ENCODE measurements around the gene ART1.
"Not testable (repeated sequence)": the region's sequence is repeated elsewhere in the genome, so short reads cannot be mapped to it uniquely, and the experiment has no call there.

ART1 gene

GRCh38 chr11:3655547-3655946 is 10.6 kb downstream of the ART1 start:
- Histone ChIP-seq H3K36me3 (ENCODE audit: control insufficient read depth, insufficient read depth, low read length) (no peaks in the 10 kb centered on the region), H3K27me3 (replicated peaks; ENCODE audit: control insufficient read depth, insufficient read depth, low read length) (no peaks in the 10 kb centered on the region; the same call in 1 of the 2 replicates), H3K4me3 (replicated peaks; ENCODE audit: low read depth, low read length) (no peak overlapping the region)
- TF ChIP-seq CTCF (IDR thresholded peaks at IDR 0.05; ENCODE audit: insufficient read depth, low read length, poor library complexity, severe bottlenecking) = no peak
- no peak for DNase-seq (ENCODE audit: extremely low read depth, insufficient read length)

GRCh38 chr11:3657331-3657730 is 12.4 kb downstream of the ART1 start:
- H3K4me3 ChIP-seq (replicated peaks; ENCODE audit: low read depth, low read length); DNase-seq (ENCODE audit: extremely low read depth, insufficient read length); H3K36me3 ChIP-seq (ENCODE audit: control insufficient read depth, insufficient read depth, low read length); H3K27me3 ChIP-seq (replicated peaks; ENCODE audit: control insufficient read depth, insufficient read depth, low read length): not testable (repeated sequence)

DNA sequence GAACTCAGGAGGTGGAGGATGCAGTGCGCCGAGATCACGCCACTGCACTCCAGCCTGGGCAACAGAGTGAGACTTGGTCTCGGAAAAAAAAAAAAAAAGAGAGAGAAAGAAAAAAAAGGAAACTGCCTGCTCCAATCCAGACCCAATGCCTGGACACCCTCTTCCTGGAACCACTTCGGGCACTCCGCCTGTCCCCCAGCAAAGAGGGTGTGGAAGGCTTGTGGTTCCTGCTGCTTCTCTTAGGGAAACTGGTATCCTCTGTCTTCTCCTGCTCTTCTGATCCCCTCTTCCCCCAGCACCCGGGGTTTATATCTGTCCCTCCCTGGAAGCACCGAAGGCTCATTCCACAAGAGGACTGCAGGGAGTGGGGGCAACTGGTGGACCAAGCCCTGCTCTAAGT is 13.3 kb downstream of the ART1 start:
- DNase-seq (ENCODE audit: extremely low read depth, insufficient read length) = no peak
- Histone ChIP-seq H3K27me3 (replicated peaks; ENCODE audit: control insufficient read depth, insufficient read depth, low read length) (no peaks in the 10 kb centered on the region; the same call in 1 of the 2 replicates), H3K4me3 (replicated peaks; ENCODE audit: low read depth, low read length) (no peak overlapping the region), H3K36me3 (ENCODE audit: control insufficient read depth, insufficient read depth, low read length) (no peaks in the 10 kb centered on the region)
- TF ChIP-seq CTCF (IDR thresholded peaks at IDR 0.05; ENCODE audit: insufficient read depth, low read length, poor library complexity, severe bottlenecking) = no peak

GRCh38 chr11:3659595-3660515 is 14.9 kb downstream of the ART1 start:
- Histone ChIP-seq H3K27me3 (replicated peaks; ENCODE audit: control insufficient read depth, insufficient read depth, low read length) (no peaks in the 10 kb centered on the region; the same call in 1 of the 2 replicates), H3K36me3 (ENCODE audit: control insufficient read depth, insufficient read depth, low read length) (peaks cover 2% of the 10 kb centered on the region; the same call in 1 of the 2 replicates), H3K4me3 (replicated peaks; ENCODE audit: low read depth, low read length) (no peak overlapping the region)
- TF ChIP-seq CTCF (IDR thresholded peaks at IDR 0.05; ENCODE audit: insufficient read depth, low read length, poor library complexity, severe bottlenecking) = no peak
- DNase-seq (ENCODE audit: extremely low read depth, insufficient read length) = no peak

DNA sequence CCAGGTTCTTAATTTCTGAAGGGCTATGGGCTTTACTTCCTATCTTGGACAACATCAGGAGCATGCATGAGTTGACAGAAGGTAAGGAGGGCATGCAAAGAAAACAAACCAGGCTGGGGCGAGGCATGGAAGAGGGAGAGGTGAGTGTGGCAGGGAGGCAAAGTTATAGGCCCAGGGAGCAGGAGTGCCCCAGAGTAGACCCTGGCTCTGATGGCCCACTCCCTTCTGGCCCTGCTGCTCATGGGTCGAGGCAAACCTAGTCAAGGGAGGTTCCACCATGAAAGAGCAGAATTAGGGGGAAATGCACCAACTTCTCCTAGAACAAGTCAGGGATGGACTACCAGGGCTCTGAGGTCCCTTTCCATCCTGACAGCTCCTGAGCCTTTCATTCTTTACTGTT is 16.0 kb downstream of the ART1 start:
- H3K4me3 ChIP-seq (replicated peaks; ENCODE audit: low read depth, low read length) = no peak overlapping the region

More for the DNA sequence above, 16.0 kb downstream of the ART1 start:
- no peak for TF ChIP-seq CTCF (IDR thresholded peaks at IDR 0.05; ENCODE audit: insufficient read depth, low read length, poor library complexity, severe bottlenecking)
- Histone ChIP-seq H3K27me3 (replicated peaks; ENCODE audit: control insufficient read depth, insufficient read depth, low read length) (no peaks in the 10 kb centered on the region; the same call in 1 of the 2 replicates), H3K36me3 (ENCODE audit: control insufficient read depth, insufficient read depth, low read length) (peaks cover 5% of the 10 kb centered on the region)
- no peak for DNase-seq (ENCODE audit: extremely low read depth, insufficient read length)

All from GM06990 (cell line).